SU-DHL-6 (cell line): ENCODE measurements around the gene ALDH3A2.

Source experiments
- CTCF ChIP-seq: fragments of 200-600 bp; sonication (generic); IDR thresholded peaks from one replicate; pipeline ENCODE4 v1.5.1; 2017; ENCODE audit warnings: antibody characterized with exemption, mild to moderate bottlenecking, low read length, moderate library complexity; ENCODE audit not compliant: insufficient read depth, poor library complexity, severe bottlenecking
- EZH2phosphoT487 ChIP-seq: fragments of 200-600 bp; sonication (generic), shearing (Covaris generic); conservative IDR thresholded peaks from 2 replicates; pipeline ENCODE4 v1.6.1; 2018; ENCODE audit warnings: mild to moderate bottlenecking, antibody characterized with exemption, low read length, moderate library complexity, mixed read lengths

GRCh38 chr17:19678581-19679453, 30.3 kb downstream of the ALDH3A2 start:
- TF ChIP-seq CTCF, result no peak
- no peak for TF ChIP-seq EZH2phosphoT487
